GM18861 (cell line): ENCODE results near the gene MGA.
"Not testable (repeated sequence)": the region's sequence is repeated elsewhere in the genome, so short reads cannot be mapped to it uniquely, and the experiment has no call there.

ENCODE experiments used
- ATAC-seq: cut with Tn5 transposase; IDR thresholded peaks from one replicate; pipeline ENCODE4 v1.9.1; 2021; ENCODE audit not compliant: unreplicated experiment

Gene MGA

GRCh38 chr15:41703120-41703519, 42.9 kb downstream of the MGA start:
- ATAC-seq, result no peak

GRCh38 chr15:41713047-41713446, 52.8 kb downstream of the MGA start:
- ATAC-seq, result no peak

- no peak for ATAC-seq
Measured at GRCh38 chr15:41714291-41714690, 54.1 kb downstream of the MGA start.

GRCh38 chr15:41716864-41717263, 56.7 kb downstream of the MGA start:
- no peak for ATAC-seq

- ATAC-seq, result no peak
Measured at GRCh38 chr15:41727143-41727542, 66.9 kb downstream of the MGA start.

GRCh38 chr15:41728061-41728460, 67.9 kb downstream of the MGA start:
- not testable (repeated sequence) for ATAC-seq

- no peak for ATAC-seq
Measured at GRCh38 chr15:41730543-41730942, 70.3 kb downstream of the MGA start.

- ATAC-seq, result no peak
Measured at GRCh38 chr15:41732483-41732882, 72.3 kb downstream of the MGA start.

- no peak for ATAC-seq
Measured at GRCh38 chr15:41734079-41734478, 73.9 kb downstream of the MGA start.

- no peak for ATAC-seq
Measured at GRCh38 chr15:41735046-41735445, 74.8 kb downstream of the MGA start.

- not testable (repeated sequence) for ATAC-seq
Measured at GRCh38 chr15:41735492-41735891, 75.3 kb downstream of the MGA start.

GRCh38 chr15:41746802-41747201, 86.6 kb downstream of the MGA start:
- ATAC-seq, result no peak

- no peak for ATAC-seq
Measured at GRCh38 chr15:41756198-41756597, 96.0 kb downstream of the MGA start.

- ATAC-seq, result no peak
Measured at GRCh38 chr15:41772720-41773331, 112.6 kb downstream of the MGA start.

GRCh38 chr15:41773332-41773728, 113.1 kb downstream of the MGA start:
- no peak for ATAC-seq

GRCh38 chr15:41773729-41774061, 113.5 kb downstream of the MGA start:
- ATAC-seq, result no peak

- peak; percentile 69 for ATAC-seq
Measured at GRCh38 chr15:41774062-41774881, 114.1 kb downstream of the MGA start, which contains the start of gene MAPKBP1. Gene MAPKBP1, plus strand, starts transcription at chr15:41774484. Its CDS starts 792 bp downstream, at chr15:41775276.

GRCh38 chr15:41774882-41775417, 114.7 kb downstream of the MGA start:
- no peak for ATAC-seq

- no peak for ATAC-seq
Measured at GRCh38 chr15:41775651-41776050, 115.4 kb downstream of the MGA start.

- no peak for ATAC-seq
Measured at GRCh38 chr15:41777421-41777973, 117.3 kb downstream of the MGA start.

GRCh38 chr15:41778521-41778920, 118.3 kb downstream of the MGA start:
- ATAC-seq, result no peak

GRCh38 chr15:41779662-41780157, 119.5 kb downstream of the MGA start:
- no peak for ATAC-seq
